Astrocyte (in vitro differentiated cells and primary cell): Measurements from ENCODE around the gene ARG1. TPM values are rescaled to one million over a fixed set of nuclear protein-coding genes. Genes with fewer than 3 reads are reported as not detected.

Source experiments
- DNase-seq: peaks from one replicate; pipeline ENCODE4 v3.0.0-alpha.2; 2010; ENCODE audit warnings: low read depth
- FAIRE-seq: peaks from 2 replicates; lab custom pipeline; 2011; peaks lifted over from hg19 to GRCh38; lab: Jason Lieb, UNC
- H2AFZ ChIP-seq: 2 replicates; pipeline ENCODE4 v1.6.0; 2012; ENCODE audit warnings: low read depth, low read length, inconsistent platforms
- H3K27ac ChIP-seq: 2 replicates; pipeline ENCODE4 v1.5.1; 2011; ENCODE audit warnings: low read depth, low read length, inconsistent platforms
- H3K27me3 ChIP-seq: 2 replicates; pipeline ENCODE4 v1.6.0; 2011; ENCODE audit warnings: low read length, inconsistent platforms; ENCODE audit not compliant: insufficient read depth
- H3K36me3 ChIP-seq: 2 replicates; pipeline ENCODE4 v1.5.1; 2011; ENCODE audit warnings: low read length, inconsistent platforms; ENCODE audit not compliant: insufficient read depth
- H3K4me1 ChIP-seq: 2 replicates; pipeline ENCODE4 v1.5.1; 2011; ENCODE audit warnings: low read length, inconsistent platforms; ENCODE audit not compliant: insufficient read depth
- H3K4me2 ChIP-seq: 2 replicates; pipeline ENCODE4 v1.6.0; 2012; ENCODE audit warnings: low read length, inconsistent platforms
- H3K4me3 ChIP-seq: 2 replicates; pipeline ENCODE4 v1.5.1; 2011; ENCODE audit warnings: low read depth, mild to moderate bottlenecking, low read length, inconsistent platforms; ENCODE audit not compliant: insufficient read depth
- H3K79me2 ChIP-seq: 2 replicates; pipeline ENCODE4 v1.6.0; 2012; ENCODE audit warnings: mild to moderate bottlenecking, low read length, inconsistent platforms; ENCODE audit not compliant: insufficient read depth
- H3K9ac ChIP-seq: 2 replicates; pipeline ENCODE4 v1.6.0; 2012; ENCODE audit warnings: mild to moderate bottlenecking, low read length, inconsistent platforms
- H3K9me3 ChIP-seq: 2 replicates; pipeline ENCODE4 v1.5.1; 2012; ENCODE audit warnings: low read depth, mild to moderate bottlenecking, low read length, inconsistent platforms; ENCODE audit not compliant: insufficient read depth
- H4K20me1 ChIP-seq: 2 replicates; pipeline ENCODE4 v1.6.0; 2012; ENCODE audit warnings: low read length, inconsistent platforms; ENCODE audit not compliant: insufficient read depth
- H3K27ac Mint-ChIP-seq: one replicate; pipeline ENCODE4 v1.8.0; 2021; ENCODE audit warnings: mild to moderate bottlenecking, mixed read lengths; ENCODE audit not compliant: unreplicated experiment
- H3K27me3 Mint-ChIP-seq: one replicate; pipeline ENCODE4 v1.8.0; 2021; ENCODE audit warnings: low read depth, mixed read lengths; ENCODE audit not compliant: unreplicated experiment
- H3K36me3 Mint-ChIP-seq: one replicate; pipeline ENCODE4 v1.8.0; 2021; ENCODE audit warnings: low read depth, mixed read lengths; ENCODE audit not compliant: unreplicated experiment
- H3K4me1 Mint-ChIP-seq: one replicate; pipeline ENCODE4 v1.8.0; 2021; ENCODE audit warnings: low read depth, mixed read lengths; ENCODE audit not compliant: unreplicated experiment
- H3K4me3 Mint-ChIP-seq: one replicate; pipeline ENCODE4 v1.8.0; 2021; ENCODE audit warnings: mild to moderate bottlenecking, moderate library complexity, mixed read lengths; ENCODE audit not compliant: unreplicated experiment
- H3K9me3 Mint-ChIP-seq: one replicate; pipeline ENCODE4 v1.8.0; 2021; ENCODE audit warnings: mild to moderate bottlenecking, mixed read lengths; ENCODE audit not compliant: unreplicated experiment
- CTCF ChIP-seq: IDR thresholded peaks from 2 replicates; pipeline ENCODE4 v1.5.1; 2011; ENCODE audit warnings: low read depth, mild to moderate bottlenecking, inconsistent platforms, low read length, moderate library complexity; ENCODE audit not compliant: insufficient read depth
- EZH2 ChIP-seq: IDR thresholded peaks from 2 replicates; pipeline ENCODE4 v1.6.1; 2012; ENCODE audit warnings: mild to moderate bottlenecking, low read length, inconsistent platforms; ENCODE audit not compliant: insufficient read depth
- total RNA-seq: library from RNA; stranded (reverse); gene quantifications from 2 replicates; pipeline ENCODE4 v1.2.1, GENCODE V29; 2021

The ARG1 gene
- total RNA-seq, 1 donor from 2014 or later = not detected

GRCh38 chr6:131551902-131552301 lies 21.1 kb upstream of the ARG1 start:
- H3K4me1 Mint-ChIP-seq = no peaks in the 10 kb centered on the region
- H3K27me3 ChIP-seq = peaks cover 9% of the 10 kb centered on the region
- DNase-seq = no peak
- H3K36me3 Mint-ChIP-seq = no peaks in the 10 kb centered on the region
- no peak overlapping the region for H2AFZ ChIP-seq
- no peak overlapping the region for H3K4me3 ChIP-seq
- no peak overlapping the region for H3K4me3 Mint-ChIP-seq
- H4K20me1 ChIP-seq = no peaks in the 10 kb centered on the region
- peaks cover 2% of the 10 kb centered on the region for H3K27me3 Mint-ChIP-seq
- FAIRE-seq = no peak
- H3K27ac ChIP-seq = no peak overlapping the region
- H3K4me1 ChIP-seq = no peaks in the 10 kb centered on the region
- no peak overlapping the region for H3K27ac Mint-ChIP-seq
- H3K9me3 ChIP-seq = no peaks in the 10 kb centered on the region
- no peaks in the 10 kb centered on the region for H3K79me2 ChIP-seq
- no peak overlapping the region for H3K4me2 ChIP-seq
- H3K9me3 Mint-ChIP-seq = no peaks in the 10 kb centered on the region
- no peak overlapping the region for H3K9ac ChIP-seq
- H3K36me3 ChIP-seq = no peaks in the 10 kb centered on the region
- no peak for TF ChIP-seq EZH2
- no peak for TF ChIP-seq CTCF

- no peak overlapping the region for H3K4me3 Mint-ChIP-seq
- no peak for TF ChIP-seq CTCF
- TF ChIP-seq EZH2 = no peak
- H3K36me3 Mint-ChIP-seq = no peaks in the 10 kb centered on the region
- H3K9me3 Mint-ChIP-seq = no peaks in the 10 kb centered on the region
- H3K27me3 ChIP-seq = peaks cover 9% of the 10 kb centered on the region
- H3K4me2 ChIP-seq = no peak overlapping the region
- H3K27me3 Mint-ChIP-seq = no peaks in the 10 kb centered on the region
- H3K36me3 ChIP-seq = no peaks in the 10 kb centered on the region
- no peaks in the 10 kb centered on the region for H3K4me1 Mint-ChIP-seq
- H3K79me2 ChIP-seq = no peaks in the 10 kb centered on the region
- H4K20me1 ChIP-seq = no peaks in the 10 kb centered on the region
- FAIRE-seq = no peak
- H3K9me3 ChIP-seq = no peaks in the 10 kb centered on the region
- H3K27ac ChIP-seq = no peak overlapping the region
- no peaks in the 10 kb centered on the region for H3K4me1 ChIP-seq
- no peak overlapping the region for H3K9ac ChIP-seq
- no peak overlapping the region for H3K27ac Mint-ChIP-seq
- no peak for DNase-seq
- H3K4me3 ChIP-seq = no peak overlapping the region
- no peak overlapping the region for H2AFZ ChIP-seq
These were observed 20.5 kb upstream of the ARG1 start for GRCh38 chr6:131552572-131552971.

- Histone ChIP-seq H4K20me1 (no peaks in the 10 kb centered on the region), H3K9me3 (no peaks in the 10 kb centered on the region), H3K4me2 (no peak overlapping the region), H3K27ac (no peak overlapping the region), H3K79me2 (no peaks in the 10 kb centered on the region), H2AFZ (no peak overlapping the region), H3K4me3 (no peak overlapping the region), H3K36me3 (no peaks in the 10 kb centered on the region), H3K4me1 (no peaks in the 10 kb centered on the region), H3K27me3 (peaks cover 4% of the 10 kb centered on the region), H3K9ac (no peak overlapping the region)
- Mint-ChIP-seq H3K9me3 (no peaks in the 10 kb centered on the region), H3K36me3 (no peaks in the 10 kb centered on the region), H3K27ac (no peak overlapping the region), H3K27me3 (no peaks in the 10 kb centered on the region), H3K4me1 (no peaks in the 10 kb centered on the region), H3K4me3 (no peak overlapping the region)
- TF ChIP-seq EZH2 (no peak), CTCF (no peak)
- DNase-seq (no peak), FAIRE-seq (no peak)
These were observed 17.0 kb upstream of the ARG1 start for GRCh38 chr6:131555992-131556391.
